OCI-LY7 (cell line): Measurements from ENCODE around the gene SLC12A3.

Experiments used
- CTCF ChIP-seq: fragments of 200-600 bp; sonication (generic); conservative IDR thresholded peaks from 2 replicates; pipeline ENCODE4 v1.5.1; 2014; ENCODE audit warnings: mild to moderate bottlenecking, antibody characterized with exemption, low read length, moderate library complexity, mixed read lengths
- EZH2phosphoT487 ChIP-seq: fragments of 200-600 bp; sonication (generic); IDR thresholded peaks from 2 replicates; pipeline ENCODE4 v1.6.1; 2018; ENCODE audit warnings: low read depth, borderline replicate concordance, mild to moderate bottlenecking, mixed run types, antibody characterized with exemption, low read length, moderate library complexity, mixed read lengths

DNA sequence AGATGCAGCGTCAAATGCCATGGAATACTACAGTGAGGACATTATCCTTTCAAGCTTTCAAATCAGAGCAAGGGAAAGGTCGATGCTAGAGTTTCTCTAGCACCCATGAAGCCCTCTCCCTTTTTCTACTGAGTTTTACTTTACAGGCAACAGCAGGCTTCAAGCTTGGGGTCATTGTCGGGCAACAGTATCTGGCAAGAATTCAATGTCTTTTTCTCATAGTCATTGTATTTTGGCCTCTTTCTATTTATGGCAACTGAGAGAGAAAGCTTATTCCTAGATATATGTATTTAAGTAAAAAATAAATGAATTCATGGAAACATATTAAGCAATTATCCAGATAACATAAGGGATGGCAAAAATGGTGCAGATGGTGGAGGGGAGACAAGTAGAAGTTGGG is 96.4 kb downstream of the SLC12A3 start:
- TF ChIP-seq EZH2phosphoT487 (no peak), CTCF (no peak)
